ENCODE results near the gene LSS.

LSS gene

GRCh38 chr21:46156378-46156645, 72.3 kb downstream of the LSS start:
- Histone ChIP-seq H3K4me3 (ENCODE audit: low read length, poor library complexity, severe bottlenecking) (no peak overlapping the region), H3F3A (ENCODE audit: low read depth) (no peaks in the 10 kb centered on the region), H3K79me2 (ENCODE audit: insufficient read depth, low read length) (no peaks in the 10 kb centered on the region), H2AFZ (ENCODE audit: low read length) (no peak overlapping the region), H4K20me1 (ENCODE audit: insufficient read depth, low read length, poor library complexity, severe bottlenecking) (no peaks in the 10 kb centered on the region), H3K4me1 (ENCODE audit: insufficient read depth, low read length, poor library complexity, severe bottlenecking) (no peaks in the 10 kb centered on the region), H3K9ac (ENCODE audit: low read depth, low read length, poor library complexity, severe bottlenecking) (no peak overlapping the region), H3K4me2 (ENCODE audit: low read depth, low read length, poor library complexity, severe bottlenecking) (no peak overlapping the region), H3K9me2 (replicated peaks; ENCODE audit: low read depth, low read length) (no peaks in the 10 kb centered on the region), H3K36me3 (ENCODE audit: insufficient read depth, low read length) (no peaks in the 10 kb centered on the region), H3K9me3 (ENCODE audit: insufficient read depth, low read depth, low read length) (no peaks in the 10 kb centered on the region), H3K27me3 (ENCODE audit: insufficient read depth, low read length, poor library complexity, severe bottlenecking) (no peaks in the 10 kb centered on the region)
- TF ChIP-seq EZH2phosphoT487 (IDR thresholded peaks at IDR 0.05; ENCODE audit: borderline replicate concordance): no peak
- TF ChIP-seq CTCF (conservative IDR thresholded peaks at IDR 0.05; ENCODE audit: low read length): no peak

- Histone ChIP-seq H3K4me3 (ENCODE audit: low read length, poor library complexity, severe bottlenecking) (no peak within 1 kb of the TSS), H2AFZ (ENCODE audit: low read length) (no peak within 1 kb of the TSS), H3K9ac (ENCODE audit: low read depth, low read length, poor library complexity, severe bottlenecking) (no peak within 1 kb of the TSS)
Observed at GRCh38 chr21:46155514-46156377, 72.8 kb downstream of the LSS start, which contains the start of gene FTCD. TSS of gene FTCD (minus strand) at chr21:46155579. CDS start at chr21:46155523, 56 bp downstream.

GRCh38 chr21:46154955-46155513, 73.5 kb downstream of the LSS start:
- H3K4me3 ChIP-seq (ENCODE audit: low read length, poor library complexity, severe bottlenecking): no peak overlapping the region

More at GRCh38 chr21:46155514-46156377, 72.8 kb downstream of the LSS start, which contains the start of gene FTCD:
- TF ChIP-seq CTCF (conservative IDR thresholded peaks at IDR 0.05; ENCODE audit: low read length) (no peak), EZH2phosphoT487 (IDR thresholded peaks at IDR 0.05; ENCODE audit: borderline replicate concordance) (no peak)
- Histone ChIP-seq H3K9me3 (ENCODE audit: insufficient read depth, low read depth, low read length) (no peaks in the 10 kb centered on the region), H3K4me2 (ENCODE audit: low read depth, low read length, poor library complexity, severe bottlenecking) (no peak within 1 kb of the TSS), H3K79me2 (ENCODE audit: insufficient read depth, low read length) (no peaks in the 10 kb centered on the region), H3K27me3 (ENCODE audit: insufficient read depth, low read length, poor library complexity, severe bottlenecking) (no peaks in the 10 kb centered on the region), H3K9me2 (replicated peaks; ENCODE audit: low read depth, low read length) (no peaks in the 10 kb centered on the region), H3F3A (ENCODE audit: low read depth) (no peaks in the 10 kb centered on the region), H4K20me1 (ENCODE audit: insufficient read depth, low read length, poor library complexity, severe bottlenecking) (no peaks in the 10 kb centered on the region), H3K4me1 (ENCODE audit: insufficient read depth, low read length, poor library complexity, severe bottlenecking) (no peaks in the 10 kb centered on the region), H3K36me3 (ENCODE audit: insufficient read depth, low read length) (no peaks in the 10 kb centered on the region)

More at GRCh38 chr21:46154955-46155513, 73.5 kb downstream of the LSS start:
- Histone ChIP-seq H4K20me1 (ENCODE audit: insufficient read depth, low read length, poor library complexity, severe bottlenecking) (no peaks in the 10 kb centered on the region), H3K4me1 (ENCODE audit: insufficient read depth, low read length, poor library complexity, severe bottlenecking) (no peaks in the 10 kb centered on the region), H3K36me3 (ENCODE audit: insufficient read depth, low read length) (no peaks in the 10 kb centered on the region), H3K27me3 (ENCODE audit: insufficient read depth, low read length, poor library complexity, severe bottlenecking) (no peaks in the 10 kb centered on the region), H3K79me2 (ENCODE audit: insufficient read depth, low read length) (no peaks in the 10 kb centered on the region), H3K4me2 (ENCODE audit: low read depth, low read length, poor library complexity, severe bottlenecking) (no peak overlapping the region), H3K9me2 (replicated peaks; ENCODE audit: low read depth, low read length) (no peaks in the 10 kb centered on the region), H3F3A (ENCODE audit: low read depth) (no peaks in the 10 kb centered on the region), H3K9me3 (ENCODE audit: insufficient read depth, low read depth, low read length) (no peaks in the 10 kb centered on the region), H3K9ac (ENCODE audit: low read depth, low read length, poor library complexity, severe bottlenecking) (no peak overlapping the region), H2AFZ (ENCODE audit: low read length) (no peak overlapping the region)
- no peak for TF ChIP-seq EZH2phosphoT487 (IDR thresholded peaks at IDR 0.05; ENCODE audit: borderline replicate concordance)
- no peak for TF ChIP-seq CTCF (conservative IDR thresholded peaks at IDR 0.05; ENCODE audit: low read length)
